Measurements from ENCODE around the gene ABCA6. TPM values are rescaled to one million over a fixed set of nuclear protein-coding genes. Genes with fewer than 3 reads are reported as not detected.

ABCA6 gene
- total and polyA plus RNA-seq, 9 of the 15 experiments (the other 6 are each of a cell fraction or from before 2014, with no cell fraction given): 0.06 to 0.73 (median 0.15) TPM

GRCh38 chr17:69175625-69176456 is 34.1 kb upstream of the ABCA6 start (continued):
- TF ChIP-seq ZSCAN32 (CRISPR knock-in tag; IDR thresholded peaks at IDR 0.05) (0 out of 2 replicates have a peak, but pooled peaks have one; percentile 43), ELF1 (tag; IDR thresholded peaks at IDR 0.05) (0 out of 2 replicates have a peak, but pooled peaks have one; percentile 16), CEBPG (CRISPR knock-in tag; IDR thresholded peaks at IDR 0.05) (peak; percentile 88), CEBPG (tag; conservative IDR thresholded peaks at IDR 0.05 in 1 of 2, IDR thresholded peaks at IDR 0.05 in 1 of 2) (peak; percentile 82 to 97), SMARCC2 (IDR thresholded peaks at IDR 0.05; ENCODE audit: low read depth) (peak; percentile 82), SUPT5H (IDR thresholded peaks at IDR 0.05) (no peak), TCF3 (CRISPR knock-in tag; IDR thresholded peaks at IDR 0.05) (no peak), DIDO1 (tag; IDR thresholded peaks at IDR 0.05; ENCODE audit: low read depth) (no peak), L3MBTL2 (IDR thresholded peaks at IDR 0.05) (peak; percentile 44; the same call in 1 of the 2 replicates), RBFOX2 (IDR thresholded peaks at IDR 0.05; ENCODE audit: low read depth, low read length) (peak; percentile 37; the same call in 1 of the 2 replicates), ATF3 (IDR thresholded peaks at IDR 0.05) (peak; percentile 95), ATF3 (CRISPR knock-in tag; conservative IDR thresholded peaks at IDR 0.05) (no peak)

All from K562 (cell line).